K562 (cell line): ENCODE data around the gene AGMO. TPM values are rescaled to one million over a fixed set of nuclear protein-coding genes. Genes with fewer than 3 reads are reported as not detected.

Experiments
- ATAC-seq: fragments of 200-7000 bp; cut with Tn5 transposase; 3 replicates; pipeline ENCODE4 v1.9.1; 2020; ENCODE audit warnings: moderate library complexity
- BruUV-seq: library from RNA; stranded (reverse); fragments of 400-500 nt; replicated peaks from 2 replicates; lab custom pipeline; 2021; lab: Mats Ljungman, UMichigan
- CTCF ChIA-PET: fragments of 300-600 bp; formaldehyde crosslinking; extraction: SDS; loops from one replicate; lab custom pipeline; 2021; ENCODE audit warnings: low intra/inter-chr PET ratio; lab: Yijun Ruan, JAX
- POLR2A ChIA-PET: fragments of 300-600, 350-650 bp; sonication (Branson Sonifier 250); formaldehyde crosslinking; extraction: SDS; loops from one replicate; lab custom pipeline; 2021; ENCODE audit warnings: antibody characterized with exemption, inconsistent platforms; lab: Yijun Ruan, JAX
- DNase-seq, 4 experiments: peaks; one replicate each; pipeline versions ENCODE4 v3.0.0 to v3.0.0-alpha.2; 2011 to 2018; ENCODE audit warnings: low spot score in 3 of 4, mixed read lengths in 3 of 4; ENCODE audit errors: extremely low read depth in 1 of 4
- FAIRE-seq: peaks from 2 replicates; lab custom pipeline; 2011; peaks lifted over from hg19 to GRCh38; lab: Jason Lieb, UNC
- H2AFZ ChIP-seq: 2 replicates; pipeline ENCODE4 v1.6.0; 2011; ENCODE audit warnings: low read depth, low read length, control low read depth, inconsistent platforms
- H3K27ac ChIP-seq: fragments of 200-600 bp; 3 replicates; pipeline ENCODE4 v1.8.0; 2011; ENCODE audit warnings: low read depth, mild to moderate bottlenecking, control low read depth, inconsistent platforms, low read length, moderate library complexity, mixed read lengths; ENCODE audit errors: extremely low read depth
- H3K27me3 ChIP-seq, 2 experiments: fragments of 300-600 bp in 1 of 2; 2 replicates in 1 of 2; 3 replicates in 1 of 2; pipeline versions ENCODE4 v1.6.0 to v1.8.0; 2011; ENCODE audit warnings: inconsistent platforms in 2 of 2, low read length in 2 of 2, mild to moderate bottlenecking in 1 of 2, mixed read lengths in 1 of 2, moderate library complexity in 1 of 2; ENCODE audit not compliant: control insufficient read depth in 2 of 2, insufficient read depth in 2 of 2
- H3K36me3 ChIP-seq: fragments of 300-600 bp; 3 replicates; pipeline ENCODE4 v1.8.0; 2011; ENCODE audit warnings: mild to moderate bottlenecking, low read length, inconsistent platforms; ENCODE audit not compliant: control insufficient read depth, insufficient read depth
- H3K4me1 ChIP-seq, 2 experiments: fragments of 200-600 bp in 1 of 2; replicated peaks in 1 of 2; 2 replicates in 1 of 2; 3 replicates in 1 of 2; pipeline versions ENCODE4 v1.5.1 to v1.8.0; 2011; ENCODE audit warnings: inconsistent platforms in 2 of 2, low read length in 2 of 2, mild to moderate bottlenecking in 1 of 2, mixed read lengths in 1 of 2, moderate library complexity in 1 of 2; ENCODE audit not compliant: control insufficient read depth in 2 of 2, insufficient read depth in 2 of 2
- H3K4me2 ChIP-seq: 2 replicates; pipeline ENCODE4 v1.6.1; 2011; ENCODE audit warnings: low read length, control low read depth, inconsistent platforms, mixed read lengths; ENCODE audit not compliant: insufficient read depth
- H3K4me3 ChIP-seq: fragments of 200-600 bp; sonication (generic), shearing (Covaris generic); 2 replicates; pipeline ENCODE4 v1.5.1; 2016; ENCODE audit warnings: control low read depth, inconsistent platforms
- H3K79me2 ChIP-seq: fragments of 200-600 bp; 3 replicates; pipeline ENCODE4 v1.8.0; 2011; ENCODE audit warnings: low read length, inconsistent platforms; ENCODE audit not compliant: control insufficient read depth, insufficient read depth
- H3K9ac ChIP-seq, 2 experiments: 2 replicates each; pipeline versions ENCODE4 v1.6.0 to v1.6.1; 2011; ENCODE audit warnings: low read depth in 2 of 2, low read length in 2 of 2, control low read depth in 1 of 2, inconsistent platforms in 1 of 2, mild to moderate bottlenecking in 1 of 2, mixed read lengths in 1 of 2; ENCODE audit not compliant: insufficient read depth in 1 of 2
- H3K9me1 ChIP-seq: one replicate; pipeline ENCODE4 v1.6.0; 2011; ENCODE audit warnings: inconsistent platforms, mild to moderate bottlenecking, low read length, moderate library complexity; ENCODE audit not compliant: control insufficient read depth, insufficient read depth
- H3K9me3 ChIP-seq: replicated peaks from 2 replicates; pipeline ENCODE4 v1.5.1; 2011; ENCODE audit warnings: low read depth, low read length, inconsistent platforms; ENCODE audit not compliant: control insufficient read depth, insufficient read depth
- H4K20me1 ChIP-seq: replicated peaks from 2 replicates; pipeline ENCODE4 v1.6.1; 2011; ENCODE audit warnings: low read length, inconsistent platforms, mixed read lengths; ENCODE audit not compliant: control insufficient read depth, insufficient read depth
- CBFA2T2 ChIP-seq: fragments of 450-650 bp; conservative IDR thresholded peaks from 2 replicates; pipeline ENCODE4 v1.6.1; 2017; ENCODE audit warnings: mild to moderate bottlenecking
- CC2D1A ChIP-seq: fragments of 450-650 bp; IDR thresholded peaks from 2 replicates; pipeline ENCODE4 v1.6.1; 2017; ENCODE audit warnings: mild to moderate bottlenecking
- GTF2A2 ChIP-seq: IDR thresholded peaks from 2 replicates; pipeline ENCODE4 v1.6.1; 2016; ENCODE audit warnings: mild to moderate bottlenecking, missing genetic modification characterization, missing compliant biosample characterization
- HMG20B ChIP-seq: fragments of 250-450 bp; sonication (Bioruptor Pico); IDR thresholded peaks from 2 replicates; pipeline ENCODE4 v1.5.0; 2021; ENCODE audit warnings: mild to moderate bottlenecking
- HNRNPLL ChIP-seq: fragments of 200-400 bp; formaldehyde crosslinking; IDR thresholded peaks from 2 replicates; pipeline ENCODE4 v1.6.1; 2017; ENCODE audit warnings: low read length, low read depth, mild to moderate bottlenecking; ENCODE audit not compliant: poor library complexity, severe bottlenecking
- MAFF ChIP-seq: IDR thresholded peaks from 2 replicates; pipeline ENCODE4 v1.6.1; 2012; ENCODE audit warnings: low read length, improper control_type of control experiment
- NR3C1 ChIP-seq: sonication (generic); formaldehyde crosslinking; IDR thresholded peaks from 2 replicates; pipeline ENCODE4 v1.8.1; 2022; ENCODE audit warnings: missing genetic modification reagents
- RNF219 ChIP-seq: fragments of 250-450 bp; sonication (Bioruptor Pico); IDR thresholded peaks from 2 replicates; pipeline ENCODE4 v1.5.0; 2022; ENCODE audit warnings: mild to moderate bottlenecking
- TCF3 ChIP-seq: sonication (generic); formaldehyde crosslinking; IDR thresholded peaks from 2 replicates; pipeline ENCODE4 v1.4.0; 2020; ENCODE audit warnings: mild to moderate bottlenecking, missing genetic modification reagents
- ZNF280A ChIP-seq: fragments of 450-650 bp; IDR thresholded peaks from 2 replicates; pipeline ENCODE4 v1.6.1; 2018; ENCODE audit warnings: mild to moderate bottlenecking, low read depth; ENCODE audit not compliant: partially characterized antibody
- WGBS: fragments of 100-300 bp; shearing (Covaris generic); methylation state at CpG from one replicate; pipeline ENCODE4 v1.1.6; 2016; ENCODE audit warnings: low coverage, mixed read lengths; ENCODE audit not compliant: insufficient coverage; ENCODE audit errors: missing lambda C conversion rate; 5-methylcytosine and 5-hydroxymethylcytosine counted together
- in situ Hi-C: fragments of 300-500 bp; cut with MboI; formaldehyde crosslinking; loops from 4 replicates; pipeline ENCODE4 v1.15.0; 2018; ENCODE audit warnings: inconsistent platforms, mixed read lengths
- intact Hi-C: fragments of 100-400 bp; cut with micrococcal nuclease; formaldehyde crosslinking; loops from 2 replicates; pipeline ENCODE4 v1.14.2; 2022
- polyA plus RNA-seq, 8 experiments: library from polyadenylated mRNA; depleted of rRNA in 4 of 8; stranded (reverse) in 5 of 8; unstranded in 3 of 8; fragments of >200 nt; fragmentation: Nextera tagmentation in 2 of 8; fragmentation: Illumina TruSeq in 1 of 8; extraction: Ambion mirVana in 2 of 8; extraction: Trizol in 1 of 8; gene quantifications; 2 replicates each; pipeline versions ENCODE4 v1.2.1 to v1.2.3, GENCODE V29; 2011 to 2014; ENCODE audit warnings: inconsistent platforms in 1 of 8, missing spikeins in 1 of 8
- total RNA-seq, 7 experiments: library from RNA; depleted of rRNA in 6 of 7; stranded (reverse); fragments of >200 nt in 6 of 7; fragmentation: Illumina TruSeq in 2 of 7; extraction: Trizol in 2 of 7; gene quantifications; 2 replicates each; pipeline versions ENCODE4 v1.2.1 to v1.2.3, GENCODE V29; 2011 to 2021; ENCODE audit warnings: low replicate concordance in 1 of 7
- TF ChIP-seq, protein P1 (sequence below): conservative IDR thresholded peaks from 2 replicates; pipeline ENCODE4 v1.6.1; 2011; ENCODE audit warnings: low read depth, mild to moderate bottlenecking, low read length; ENCODE audit not compliant: control insufficient read depth
- TF ChIP-seq, protein P2 (sequence below): fragments of 450-650 bp; IDR thresholded peaks from 2 replicates; pipeline ENCODE4 v1.6.1; 2017; ENCODE audit warnings: mild to moderate bottlenecking, moderate library complexity
- TF ChIP-seq, protein P3 (sequence below): sonication (generic); formaldehyde crosslinking; IDR thresholded peaks from 2 replicates; pipeline ENCODE4 v1.8.0; 2022; ENCODE audit warnings: missing genetic modification reagents, mild to moderate bottlenecking, borderline replicate concordance

The AGMO gene
- total and polyA plus RNA-seq, 9 of the 15 experiments (the other 6 are each of a cell fraction or from before 2014, with no cell fraction given), result 0.30 to 1.4 (median 0.69) TPM; not detected in 1

- no peak for TF ChIP-seq RNF219 (CRISPR knock-in tag)
These were observed 251.9 kb downstream of the AGMO start (continued) for GRCh38 chr7:15309872-15310271.

- no TSS peak for BruUV-seq
- H3K9me3 ChIP-seq, result no peaks in the 10 kb centered on the region; the same call in 1 of the 2 replicates
- intact Hi-C loops, result no loop called here
- TF ChIP-seq, protein P1, sequence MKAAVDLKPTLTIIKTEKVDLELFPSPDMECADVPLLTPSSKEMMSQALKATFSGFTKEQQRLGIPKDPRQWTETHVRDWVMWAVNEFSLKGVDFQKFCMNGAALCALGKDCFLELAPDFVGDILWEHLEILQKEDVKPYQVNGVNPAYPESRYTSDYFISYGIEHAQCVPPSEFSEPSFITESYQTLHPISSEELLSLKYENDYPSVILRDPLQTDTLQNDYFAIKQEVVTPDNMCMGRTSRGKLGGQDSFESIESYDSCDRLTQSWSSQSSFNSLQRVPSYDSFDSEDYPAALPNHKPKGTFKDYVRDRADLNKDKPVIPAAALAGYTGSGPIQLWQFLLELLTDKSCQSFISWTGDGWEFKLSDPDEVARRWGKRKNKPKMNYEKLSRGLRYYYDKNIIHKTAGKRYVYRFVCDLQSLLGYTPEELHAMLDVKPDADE, result no peak
- TF ChIP-seq HMG20B (no peak), ZNF280A (no peak), CC2D1A (no peak), MAFF (no peak), HNRNPLL (no peak), CBFA2T2 (no peak), NR3C1 (CRISPR knock-in tag) (no peak), TCF3 (no peak), GTF2A2 (tag) (no peak)
- TF ChIP-seq, protein P2, sequence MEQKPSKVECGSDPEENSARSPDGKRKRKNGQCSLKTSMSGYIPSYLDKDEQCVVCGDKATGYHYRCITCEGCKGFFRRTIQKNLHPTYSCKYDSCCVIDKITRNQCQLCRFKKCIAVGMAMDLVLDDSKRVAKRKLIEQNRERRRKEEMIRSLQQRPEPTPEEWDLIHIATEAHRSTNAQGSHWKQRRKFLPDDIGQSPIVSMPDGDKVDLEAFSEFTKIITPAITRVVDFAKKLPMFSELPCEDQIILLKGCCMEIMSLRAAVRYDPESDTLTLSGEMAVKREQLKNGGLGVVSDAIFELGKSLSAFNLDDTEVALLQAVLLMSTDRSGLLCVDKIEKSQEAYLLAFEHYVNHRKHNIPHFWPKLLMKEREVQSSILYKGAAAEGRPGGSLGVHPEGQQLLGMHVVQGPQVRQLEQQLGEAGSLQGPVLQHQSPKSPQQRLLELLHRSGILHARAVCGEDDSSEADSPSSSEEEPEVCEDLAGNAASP, result no peak
- TF ChIP-seq, protein P3, sequence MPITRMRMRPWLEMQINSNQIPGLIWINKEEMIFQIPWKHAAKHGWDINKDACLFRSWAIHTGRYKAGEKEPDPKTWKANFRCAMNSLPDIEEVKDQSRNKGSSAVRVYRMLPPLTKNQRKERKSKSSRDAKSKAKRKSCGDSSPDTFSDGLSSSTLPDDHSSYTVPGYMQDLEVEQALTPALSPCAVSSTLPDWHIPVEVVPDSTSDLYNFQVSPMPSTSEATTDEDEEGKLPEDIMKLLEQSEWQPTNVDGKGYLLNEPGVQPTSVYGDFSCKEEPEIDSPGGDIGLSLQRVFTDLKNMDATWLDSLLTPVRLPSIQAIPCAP, result no peak
These were observed 253.0 kb downstream of the AGMO start for GRCh38 chr7:15308821-15309220.

More at GRCh38 chr7:15308821-15309220, 253.0 kb downstream of the AGMO start:
- 4% methylated on average over 3 of the region's 3 CpGs for WGBS
- ChIA-PET CTCF (no interaction called here), POLR2A (no interaction called here)
- H2AFZ ChIP-seq, result no peak overlapping the region
- no peaks in the 10 kb centered on the region for H3K4me1 ChIP-seq
- FAIRE-seq (no peak), ATAC-seq (no peak), DNase-seq (no peak)
- no peaks in the 10 kb centered on the region for H3K36me3 ChIP-seq
- no peaks in the 10 kb centered on the region for H3K9me1 ChIP-seq
- H3K27me3 ChIP-seq, result no peaks in the 10 kb centered on the region
- no peaks in the 10 kb centered on the region for H3K79me2 ChIP-seq
- no peak overlapping the region for H3K4me3 ChIP-seq
- H4K20me1 ChIP-seq, result no peaks in the 10 kb centered on the region
- no peak overlapping the region for H3K27ac ChIP-seq
- no peak overlapping the region for H3K4me2 ChIP-seq
- H3K9ac ChIP-seq, result no peak overlapping the region
- in situ Hi-C loops, result loop anchor here (25.0 kb wide), 1 partner anchor 753 kb away; no protein-coding TSS in a partner anchor
